Esophagus muscularis mucosa (tissue), 4 donors: Measurements from ENCODE around the gene KIRREL3. TPM values are rescaled to one million over a fixed set of nuclear protein-coding genes. Genes with fewer than 3 reads are reported as not detected.

Experiments used
- DNase-seq: peaks from one replicate; pipeline ENCODE4 v3.0.0-alpha.2; 2017; ENCODE audit errors: extremely low spot score
- H3K27ac ChIP-seq, 4 donors: fragments of 200-600 bp; sonication (generic); replicated peaks in 1 of 4; 1 replicate in 3 of 4; 2 replicates in 1 of 4; pipeline ENCODE4 v1.5.1; 2016 to 2019; ENCODE audit warnings: mild to moderate bottlenecking in 1 of 4
- H3K27me3 ChIP-seq, 4 donors: fragments of 200-600 bp; sonication (generic); one replicate each; pipeline versions ENCODE4 v1.5.1 to v1.6.0; 2016 to 2019
- H3K36me3 ChIP-seq, 4 donors: fragments of 200-600 bp; sonication (generic); one replicate each; pipeline ENCODE4 v1.5.1; 2016 to 2019
- H3K4me1 ChIP-seq, 4 donors: fragments of 200-600 bp; sonication (generic); one replicate each; pipeline ENCODE4 v1.5.1; 2016 to 2019
- H3K4me3 ChIP-seq, 4 donors: fragments of 200-600 bp; sonication (generic); 1 replicate in 2 of 4; 2 replicates in 2 of 4; pipeline ENCODE4 v1.5.1; 2016 to 2019; ENCODE audit warnings: mild to moderate bottlenecking in 4 of 4, moderate library complexity in 1 of 4
- H3K9me3 ChIP-seq, 4 donors: fragments of 200-600 bp; sonication (generic); 1 replicate in 3 of 4; 2 replicates in 1 of 4; pipeline ENCODE4 v1.5.1; 2016 to 2019
- EP300 ChIP-seq: sonication (generic); formaldehyde crosslinking; IDR thresholded peaks from one replicate; pipeline ENCODE4 v1.6.1; 2017; ENCODE audit warnings: antibody characterized with exemption
- POLR2A ChIP-seq: fragments of 450-650 bp; IDR thresholded peaks from one replicate; pipeline ENCODE4 v1.6.1; 2017; ENCODE audit warnings: antibody characterized with exemption, moderate library complexity, mild to moderate bottlenecking, low read depth
- POLR2AphosphoS5 ChIP-seq, 2 donors: sonication (generic); formaldehyde crosslinking; IDR thresholded peaks; one replicate each; pipeline ENCODE4 v1.6.1; 2017; ENCODE audit warnings: antibody characterized with exemption in 2 of 2
- WGBS: methylation state at CpG from one replicate; pipeline ENCODE4 v1.1.5; 2018; 5-methylcytosine and 5-hydroxymethylcytosine counted together
- intact Hi-C: fragments of 100-400 bp; cut with DNase I; formaldehyde crosslinking; loops from one replicate; pipeline ENCODE4 v1.15.1; 2023
- total RNA-seq, 4 donors: library from RNA; depleted of rRNA; stranded (reverse); fragments of >200 nt; gene quantifications; one replicate each; pipeline versions ENCODE4 v1.1.0 to v1.2.1, GENCODE V29; 2016
- TF ChIP-seq, protein P1 (sequence below), 3 experiments: fragments of 200-600 bp in 2 of 3; fragments of 450-650 bp in 1 of 3; sonication (generic) in 2 of 3; IDR thresholded peaks; one replicate each; pipeline ENCODE4 v1.5.1; 2017 to 2019; ENCODE audit warnings: antibody characterized with exemption in 3 of 3, mild to moderate bottlenecking in 2 of 3, moderate library complexity in 1 of 3

The KIRREL3 gene
- total RNA-seq, 4 donors from 2014 or later, result 1.7 to 6.5 (median 3.1) TPM

- intact Hi-C loops, result no loop called here
- no peaks in the 10 kb centered on the region for H3K36me3 ChIP-seq
- H3K4me1 ChIP-seq, result peaks cover 0 to 3% (median 1%) of the 10 kb centered on the region in 4 donors
- TF ChIP-seq EP300 (no peak), POLR2AphosphoS5 (IDR thresholded peaks at IDR 0.05) (no peak), POLR2A (no peak)
- no peak for DNase-seq
- no peak overlapping the region for H3K4me3 ChIP-seq
- no peak overlapping the region for H3K27ac ChIP-seq
- WGBS, result 84% methylated on average over 7 of the region's 8 CpGs
- H3K27me3 ChIP-seq, result peaks cover 0 to 86% (median 8%) of the 10 kb centered on the region in 4 donors
- no peaks in the 10 kb centered on the region for H3K9me3 ChIP-seq
Observed at GRCh38 chr11:126457817-126458216, 542.8 kb downstream of the KIRREL3 start.

DNA sequence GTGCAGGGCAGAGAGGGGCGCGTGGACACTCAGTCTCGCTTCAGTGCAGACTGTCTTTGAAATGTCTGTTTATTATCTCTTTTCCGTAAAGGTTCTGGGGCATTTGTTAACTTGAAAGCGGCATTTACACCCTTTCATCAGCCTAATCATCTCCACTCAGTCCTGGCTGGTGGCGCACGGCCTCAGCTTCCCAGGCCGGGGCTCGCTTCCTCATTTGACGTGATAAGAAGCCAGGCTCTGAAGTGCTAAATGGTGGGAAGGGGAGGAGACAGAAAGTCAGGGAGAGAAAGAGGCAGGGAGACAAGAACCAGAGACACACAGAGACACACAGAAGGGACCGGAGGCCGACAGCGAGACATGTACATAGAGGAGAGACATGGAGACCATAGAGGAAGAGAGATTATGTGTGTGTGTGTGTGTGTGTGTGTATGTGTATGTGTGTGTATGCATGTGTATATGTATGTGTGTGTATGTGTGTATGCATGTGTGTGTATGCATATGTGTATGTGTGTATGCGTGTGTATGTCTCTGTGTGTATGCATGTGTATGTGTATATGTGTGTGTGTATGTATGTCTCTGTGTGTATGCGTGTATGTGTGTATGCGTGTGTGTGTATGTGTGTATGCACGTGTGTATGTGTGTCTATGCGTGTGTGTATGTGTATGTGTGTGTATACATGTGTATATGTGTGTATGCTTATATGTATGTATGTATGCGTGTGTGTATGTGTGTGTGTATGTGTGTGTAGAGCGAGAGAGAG is 543.6 kb downstream of the KIRREL3 start:
- Histone ChIP-seq H3K36me3 (no peaks in the 10 kb centered on the region), H3K27ac (no peak overlapping the region), H3K9me3 (no peaks in the 10 kb centered on the region), H3K27me3 (peaks cover 0 to 85% (median 8%) of the 10 kb centered on the region in 4 donors), H3K4me3 (no peak overlapping the region), H3K4me1 (peaks cover 0 to 10% (median 4%) of the 10 kb centered on the region in 4 donors)
- no peak for DNase-seq
- TF ChIP-seq, protein P1, sequence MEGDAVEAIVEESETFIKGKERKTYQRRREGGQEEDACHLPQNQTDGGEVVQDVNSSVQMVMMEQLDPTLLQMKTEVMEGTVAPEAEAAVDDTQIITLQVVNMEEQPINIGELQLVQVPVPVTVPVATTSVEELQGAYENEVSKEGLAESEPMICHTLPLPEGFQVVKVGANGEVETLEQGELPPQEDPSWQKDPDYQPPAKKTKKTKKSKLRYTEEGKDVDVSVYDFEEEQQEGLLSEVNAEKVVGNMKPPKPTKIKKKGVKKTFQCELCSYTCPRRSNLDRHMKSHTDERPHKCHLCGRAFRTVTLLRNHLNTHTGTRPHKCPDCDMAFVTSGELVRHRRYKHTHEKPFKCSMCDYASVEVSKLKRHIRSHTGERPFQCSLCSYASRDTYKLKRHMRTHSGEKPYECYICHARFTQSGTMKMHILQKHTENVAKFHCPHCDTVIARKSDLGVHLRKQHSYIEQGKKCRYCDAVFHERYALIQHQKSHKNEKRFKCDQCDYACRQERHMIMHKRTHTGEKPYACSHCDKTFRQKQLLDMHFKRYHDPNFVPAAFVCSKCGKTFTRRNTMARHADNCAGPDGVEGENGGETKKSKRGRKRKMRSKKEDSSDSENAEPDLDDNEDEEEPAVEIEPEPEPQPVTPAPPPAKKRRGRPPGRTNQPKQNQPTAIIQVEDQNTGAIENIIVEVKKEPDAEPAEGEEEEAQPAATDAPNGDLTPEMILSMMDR (IDR thresholded peaks at IDR 0.05), result no peak
- no peak for TF ChIP-seq POLR2A
- 87% methylated on average over 20 of the region's 20 CpGs for WGBS
- intact Hi-C loops, result no loop called here

DNA sequence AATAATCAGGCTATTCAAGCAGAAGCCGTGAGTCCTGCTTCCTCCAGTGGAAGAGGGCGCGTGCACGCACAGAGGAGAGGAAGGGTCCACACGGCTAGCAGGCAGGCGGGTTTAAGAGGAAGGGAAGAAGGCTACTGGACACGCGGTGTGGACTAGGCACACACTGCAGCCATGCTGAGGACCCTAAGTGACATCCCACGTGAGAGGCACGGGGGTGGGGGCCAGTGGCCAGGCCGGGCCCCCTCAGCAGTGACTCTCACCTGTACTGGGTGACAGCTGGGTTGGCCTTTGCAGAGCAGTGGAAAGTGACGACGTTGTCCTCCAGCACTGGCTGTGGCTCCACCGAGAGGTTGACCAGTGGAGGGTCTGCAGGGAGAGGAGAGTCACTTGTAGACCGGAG is 544.5 kb downstream of the KIRREL3 start:
- Histone ChIP-seq H3K4me1 (peaks cover 0 to 10% (median 4%) of the 10 kb centered on the region in 4 donors), H3K27ac (no peak overlapping the region), H3K9me3 (no peaks in the 10 kb centered on the region), H3K27me3 (peaks cover 0 to 79% (median 8%) of the 10 kb centered on the region in 4 donors), H3K4me3 (no peak overlapping the region), H3K36me3 (no peaks in the 10 kb centered on the region)
- intact Hi-C loops, result no loop called here
- TF ChIP-seq POLR2A, result no peak
- TF ChIP-seq EP300, result no peak
- TF ChIP-seq, protein P1 (IDR thresholded peaks at IDR 0.05), result no peak
- TF ChIP-seq POLR2AphosphoS5 (IDR thresholded peaks at IDR 0.05), result no peak
- 94% methylated on average over 15 of the region's 15 CpGs for WGBS
- no peak for DNase-seq

DNA sequence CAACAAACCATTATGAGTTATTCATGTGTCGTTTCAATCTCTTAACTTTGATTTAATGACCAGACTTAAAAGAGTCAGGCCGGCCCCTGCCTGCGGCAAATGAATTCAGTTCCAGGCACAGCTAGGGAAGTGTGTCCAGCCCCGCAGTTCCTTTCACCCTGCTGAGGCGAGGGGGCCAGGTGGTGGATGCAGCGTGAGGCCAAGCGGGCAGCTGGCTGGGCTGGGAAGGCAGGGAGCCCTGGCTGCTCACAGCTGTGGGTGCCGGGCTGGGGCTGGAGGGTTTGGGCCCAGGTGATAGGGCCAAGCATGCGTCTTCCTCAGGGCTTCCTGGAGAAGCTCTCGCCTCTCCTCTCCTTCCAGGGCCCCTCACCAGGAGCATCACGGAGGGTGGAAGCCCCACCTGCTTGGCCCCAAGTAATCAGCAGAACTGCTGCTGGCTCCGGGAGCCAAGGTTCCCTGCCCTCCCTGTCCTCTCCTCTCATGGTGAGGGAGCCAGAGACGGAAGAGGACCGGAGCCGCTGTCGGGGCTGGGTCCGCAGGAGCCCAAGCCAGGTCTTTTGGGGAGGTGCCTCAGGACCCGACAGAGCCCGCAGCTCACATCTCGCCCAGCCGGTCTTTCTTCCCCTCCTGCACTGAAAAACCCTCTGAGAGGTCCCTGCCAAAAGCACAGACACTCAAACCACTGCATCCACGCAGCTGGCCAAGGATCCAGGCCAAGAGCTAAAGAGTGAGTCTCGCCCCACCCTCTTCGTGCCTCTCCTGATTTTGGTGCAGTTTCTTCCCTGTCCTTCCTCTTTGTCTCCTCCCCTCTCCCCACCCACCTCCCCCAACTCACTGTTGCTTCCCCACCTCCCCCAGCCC is 548.1 kb downstream of the KIRREL3 start:
- Histone ChIP-seq H3K9me3 (no peaks in the 10 kb centered on the region), H3K36me3 (no peaks in the 10 kb centered on the region), H3K27me3 (peaks cover 0 to 48% (median 8%) of the 10 kb centered on the region in 4 donors), H3K27ac (no peak overlapping the region), H3K4me1 (peaks cover 0 to 10% (median 4%) of the 10 kb centered on the region in 4 donors), H3K4me3 (no peak overlapping the region)
- DNase-seq, result no peak
- intact Hi-C loops, result no loop called here
- TF ChIP-seq POLR2AphosphoS5 (IDR thresholded peaks at IDR 0.05) (no peak), EP300 (no peak), POLR2A (no peak)
- TF ChIP-seq, protein P1 (IDR thresholded peaks at IDR 0.05), result no peak
- WGBS, result 41% methylated on average over 12 of the region's 24 CpGs

- Histone ChIP-seq H3K36me3 (no peaks in the 10 kb centered on the region), H3K9me3 (no peaks in the 10 kb centered on the region), H3K4me3 (no peak overlapping the region), H3K27me3 (peaks cover 0 to 41% (median 8%) of the 10 kb centered on the region in 4 donors), H3K4me1 (peaks cover 0 to 10% (median 4%) of the 10 kb centered on the region in 4 donors), H3K27ac (no peak overlapping the region)
- 84% methylated on average over 15 of the region's 15 CpGs for WGBS
- intact Hi-C loops, result no loop called here
- no peak for DNase-seq
- TF ChIP-seq POLR2AphosphoS5 (IDR thresholded peaks at IDR 0.05) (no peak), POLR2A (no peak), EP300 (no peak)
- TF ChIP-seq, protein P1 (IDR thresholded peaks at IDR 0.05), result no peak
Observed at GRCh38 chr11:126451211-126451802, 549.3 kb downstream of the KIRREL3 start.
